Measurements from ENCODE around the gene HACL1.

Gene HACL1

DNA sequence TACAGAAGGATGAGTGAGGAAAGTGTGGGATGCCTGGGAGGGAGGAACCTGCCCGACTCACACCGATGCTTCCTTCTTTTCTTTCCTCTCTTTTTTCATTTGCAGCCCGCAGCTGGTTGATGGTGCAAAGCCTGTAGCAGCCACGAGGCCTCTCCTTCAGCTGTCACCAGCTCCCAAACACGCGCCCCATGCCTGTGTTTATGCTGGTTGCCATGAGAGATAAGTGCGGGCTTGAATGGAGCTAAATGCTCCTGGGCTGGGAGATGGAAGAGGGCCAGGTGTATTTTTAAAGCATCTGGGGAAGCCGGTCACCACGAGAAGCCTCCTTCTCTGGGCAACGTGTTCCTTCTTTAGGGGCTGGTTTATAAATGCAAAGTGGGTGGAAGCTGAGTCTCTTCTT is 89.2 kb downstream of the HACL1 start:
- TF ChIP-seq, protein P1, sequence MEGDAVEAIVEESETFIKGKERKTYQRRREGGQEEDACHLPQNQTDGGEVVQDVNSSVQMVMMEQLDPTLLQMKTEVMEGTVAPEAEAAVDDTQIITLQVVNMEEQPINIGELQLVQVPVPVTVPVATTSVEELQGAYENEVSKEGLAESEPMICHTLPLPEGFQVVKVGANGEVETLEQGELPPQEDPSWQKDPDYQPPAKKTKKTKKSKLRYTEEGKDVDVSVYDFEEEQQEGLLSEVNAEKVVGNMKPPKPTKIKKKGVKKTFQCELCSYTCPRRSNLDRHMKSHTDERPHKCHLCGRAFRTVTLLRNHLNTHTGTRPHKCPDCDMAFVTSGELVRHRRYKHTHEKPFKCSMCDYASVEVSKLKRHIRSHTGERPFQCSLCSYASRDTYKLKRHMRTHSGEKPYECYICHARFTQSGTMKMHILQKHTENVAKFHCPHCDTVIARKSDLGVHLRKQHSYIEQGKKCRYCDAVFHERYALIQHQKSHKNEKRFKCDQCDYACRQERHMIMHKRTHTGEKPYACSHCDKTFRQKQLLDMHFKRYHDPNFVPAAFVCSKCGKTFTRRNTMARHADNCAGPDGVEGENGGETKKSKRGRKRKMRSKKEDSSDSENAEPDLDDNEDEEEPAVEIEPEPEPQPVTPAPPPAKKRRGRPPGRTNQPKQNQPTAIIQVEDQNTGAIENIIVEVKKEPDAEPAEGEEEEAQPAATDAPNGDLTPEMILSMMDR (IDR thresholded peaks at IDR 0.05; ENCODE audit: low read depth, low read length), result no peak
- DNase-seq (ENCODE audit: low read depth in 2 of 2), result peak; percentile 25 to 74
- no peak overlapping the region for H3K4me3 ChIP-seq (replicated peaks in 1 of 2; ENCODE audit: low read depth in 2 of 2, low read length in 2 of 2)

DNA sequence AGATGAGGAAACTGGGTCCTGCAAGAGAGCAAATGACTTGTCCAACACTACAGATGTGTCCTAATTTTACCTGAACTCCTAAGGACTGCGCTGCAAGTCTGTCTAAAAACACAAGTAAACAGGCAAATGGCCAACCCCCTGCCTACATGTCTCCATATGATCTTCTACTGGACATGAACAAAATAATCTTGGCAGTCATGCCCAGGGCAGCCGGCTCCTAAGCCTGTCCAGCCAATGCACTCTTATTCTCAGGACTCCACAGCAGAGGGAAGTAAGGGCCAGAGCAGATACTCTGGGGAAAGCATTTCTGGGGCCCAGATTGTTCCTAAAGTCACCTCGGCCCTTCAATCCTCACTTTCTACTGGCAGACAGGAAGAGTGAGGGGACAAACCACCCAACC is 90.2 kb downstream of the HACL1 start:
- TF ChIP-seq, protein P1 (IDR thresholded peaks at IDR 0.05; ENCODE audit: low read depth, low read length), result no peak
- H3K4me3 ChIP-seq (replicated peaks in 1 of 2; ENCODE audit: low read depth in 2 of 2, low read length in 2 of 2), result no peak overlapping the region
- no peak for DNase-seq (ENCODE audit: low read depth in 2 of 2)
